OCI-LY1 (cell line): Measurements from ENCODE around the gene BACH2.

Source experiments
- H2AFZ ChIP-seq: fragments of 200-600 bp; sonication (generic), shearing (Covaris generic); 2 replicates; pipeline ENCODE4 v1.6.0; 2014; ENCODE audit warnings: antibody characterized with exemption, mild to moderate bottlenecking, low read length
- H3F3A ChIP-seq: fragments of 200-600 bp; sonication (generic), shearing (Covaris generic); 2 replicates; pipeline ENCODE4 v1.6.0; 2014; ENCODE audit warnings: mild to moderate bottlenecking, antibody characterized with exemption, low read length, moderate library complexity; ENCODE audit not compliant: insufficient read depth
- H3K27ac ChIP-seq: fragments of 200-600 bp; sonication (generic); 2 replicates; pipeline ENCODE4 v1.5.1; 2014; ENCODE audit warnings: low read length, mixed run types, mild to moderate bottlenecking, low read depth; ENCODE audit not compliant: poor library complexity, severe bottlenecking
- H3K27me3 ChIP-seq: fragments of 200-600 bp; sonication (generic); 2 replicates; pipeline ENCODE4 v1.6.0; 2014; ENCODE audit warnings: antibody characterized with exemption, mild to moderate bottlenecking, low read length, moderate library complexity; ENCODE audit not compliant: insufficient read depth
- H3K36me3 ChIP-seq: fragments of 200-600 bp; sonication (generic); 2 replicates; pipeline ENCODE4 v1.6.1; 2014; ENCODE audit warnings: mild to moderate bottlenecking, antibody characterized with exemption, low read length, moderate library complexity, mixed read lengths; ENCODE audit not compliant: insufficient read depth
- H3K4me1 ChIP-seq: fragments of 200-600 bp; sonication (generic); 2 replicates; pipeline ENCODE4 v1.5.1; 2014; ENCODE audit warnings: mild to moderate bottlenecking, low read length, moderate library complexity; ENCODE audit not compliant: insufficient read depth, severe bottlenecking
- H3K4me2 ChIP-seq: fragments of 200-600 bp; sonication (generic), shearing (Covaris generic); 2 replicates; pipeline ENCODE4 v1.6.1; 2014; ENCODE audit warnings: low read length
- H3K4me3 ChIP-seq: fragments of 200-600 bp; sonication (generic); 2 replicates; pipeline ENCODE4 v1.5.1; 2014; ENCODE audit warnings: low read length, low read depth, mild to moderate bottlenecking, mixed read lengths; ENCODE audit not compliant: poor library complexity, severe bottlenecking
- H3K79me2 ChIP-seq: fragments of 200-600 bp; shearing (Covaris generic); 2 replicates; pipeline ENCODE4 v1.6.1; 2016; ENCODE audit warnings: mixed run types, low read length, mixed read lengths; ENCODE audit not compliant: insufficient read depth
- H3K9ac ChIP-seq: fragments of 200-600 bp; sonication (generic), shearing (Covaris generic); 2 replicates; pipeline ENCODE4 v1.6.1; 2014; ENCODE audit warnings: mild to moderate bottlenecking, low read length, mixed read lengths
- H3K9me2 ChIP-seq: fragments of 200-600 bp; sonication (generic), shearing (Covaris generic); 2 replicates; pipeline ENCODE4 v1.6.1; 2014; ENCODE audit warnings: low read depth, mild to moderate bottlenecking, low read length, mixed read lengths
- H3K9me3 ChIP-seq: fragments of 200-600 bp; shearing (Covaris generic); 2 replicates; pipeline ENCODE4 v1.6.1; 2014; ENCODE audit warnings: low read length, mixed read lengths
- H4K20me1 ChIP-seq: fragments of 200-600 bp; sonication (generic), shearing (Covaris generic); 2 replicates; pipeline ENCODE4 v1.6.0; 2016; ENCODE audit warnings: mild to moderate bottlenecking, low read length; ENCODE audit not compliant: insufficient read depth
- EZH2 ChIP-seq: fragments of 200-600 bp; sonication (generic), shearing (Covaris generic); IDR thresholded peaks from 2 replicates; pipeline ENCODE4 v1.8.0; 2017; ENCODE audit warnings: borderline replicate concordance, mixed run types, mild to moderate bottlenecking, antibody characterized with exemption, low read length, moderate library complexity, mixed read lengths
- TF ChIP-seq, protein P1 (sequence below): fragments of 200-600 bp; sonication (generic), shearing (Covaris generic); IDR thresholded peaks from 2 replicates; pipeline ENCODE4 v1.5.1; 2017; ENCODE audit warnings: mild to moderate bottlenecking, antibody characterized with exemption, low read length, moderate library complexity, mixed read lengths

The BACH2 gene

DNA sequence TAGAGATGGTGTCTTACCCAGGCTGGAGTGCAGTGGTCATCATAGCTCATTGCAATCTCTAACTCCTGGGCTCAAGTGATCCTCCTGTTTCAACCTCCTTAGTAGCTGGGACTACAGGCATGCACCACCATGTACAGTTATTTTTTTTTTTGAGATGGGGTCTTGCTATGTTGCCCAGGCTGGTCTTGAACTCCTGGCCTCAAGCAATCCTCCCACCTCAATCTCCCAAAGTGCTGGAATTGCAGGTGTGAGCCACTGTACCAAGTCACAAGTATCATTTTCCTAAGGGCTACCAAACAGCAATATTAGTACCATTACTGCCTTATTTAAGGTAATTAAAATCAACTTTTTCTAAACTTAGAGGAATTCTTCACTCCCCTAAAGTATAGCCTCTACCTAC lies 49.4 kb downstream of the BACH2 start:
- H3K4me2 ChIP-seq: no peak overlapping the region
- peaks cover 91% of the 10 kb centered on the region for H3K36me3 ChIP-seq
- no peak overlapping the region for H3K27ac ChIP-seq
- peaks cover 91% of the 10 kb centered on the region for H3K79me2 ChIP-seq
- H3K4me3 ChIP-seq: no peak overlapping the region
- no peak overlapping the region for H3K9ac ChIP-seq
- H3K9me2 ChIP-seq: no peaks in the 10 kb centered on the region
- peaks cover 25% of the 10 kb centered on the region for H3K4me1 ChIP-seq
- H4K20me1 ChIP-seq: no peaks in the 10 kb centered on the region
- H2AFZ ChIP-seq: no peak overlapping the region
- TF ChIP-seq EZH2: no peak
- H3K9me3 ChIP-seq: no peaks in the 10 kb centered on the region
- no peaks in the 10 kb centered on the region for H3K27me3 ChIP-seq
- no peaks in the 10 kb centered on the region for H3F3A ChIP-seq

DNA sequence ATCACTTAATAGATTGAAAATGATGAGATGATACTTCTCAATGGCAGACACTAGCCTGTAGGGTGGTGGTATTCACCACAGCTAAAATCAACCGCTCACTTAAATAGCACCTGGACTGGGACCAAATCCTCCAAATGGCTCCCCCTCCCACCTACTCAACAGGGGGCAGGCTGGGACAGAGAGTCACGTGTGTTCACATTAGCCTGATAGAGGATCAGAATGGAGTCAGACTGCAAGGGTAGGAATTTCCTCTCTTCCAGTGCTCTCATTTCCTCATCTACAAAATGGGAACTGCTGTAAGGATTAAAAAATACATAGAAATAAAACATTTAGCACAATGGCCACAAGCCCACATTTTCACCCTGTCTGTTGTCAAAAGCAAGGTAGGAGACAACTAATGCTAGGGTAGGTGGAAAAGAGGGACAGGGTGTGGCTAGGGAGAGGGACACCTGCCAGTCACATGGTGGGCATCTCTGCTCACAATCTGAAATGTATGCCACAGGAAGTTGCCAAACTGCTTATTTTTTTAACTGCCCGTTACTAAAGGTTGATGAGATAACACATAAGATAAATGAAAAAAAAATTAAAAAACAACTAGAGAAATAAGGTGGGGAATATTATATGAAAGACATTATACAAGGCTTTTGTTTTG lies 55.3 kb downstream of the BACH2 start:
- H3K9me3 ChIP-seq: no peaks in the 10 kb centered on the region
- H3K4me1 ChIP-seq: peaks cover 33% of the 10 kb centered on the region
- no peaks in the 10 kb centered on the region for H3K9me2 ChIP-seq
- H3K9ac ChIP-seq: no peak overlapping the region
- H3K27me3 ChIP-seq: no peaks in the 10 kb centered on the region
- no peaks in the 10 kb centered on the region for H3F3A ChIP-seq
- no peaks in the 10 kb centered on the region for H4K20me1 ChIP-seq
- H3K4me2 ChIP-seq: no peak overlapping the region
- peaks cover 90% of the 10 kb centered on the region for H3K79me2 ChIP-seq
- H3K27ac ChIP-seq: peak overlapping the region; percentile 40
- H2AFZ ChIP-seq: no peak overlapping the region
- H3K36me3 ChIP-seq: peaks cover 80% of the 10 kb centered on the region
- no peak for TF ChIP-seq EZH2
- TF ChIP-seq, protein P1, sequence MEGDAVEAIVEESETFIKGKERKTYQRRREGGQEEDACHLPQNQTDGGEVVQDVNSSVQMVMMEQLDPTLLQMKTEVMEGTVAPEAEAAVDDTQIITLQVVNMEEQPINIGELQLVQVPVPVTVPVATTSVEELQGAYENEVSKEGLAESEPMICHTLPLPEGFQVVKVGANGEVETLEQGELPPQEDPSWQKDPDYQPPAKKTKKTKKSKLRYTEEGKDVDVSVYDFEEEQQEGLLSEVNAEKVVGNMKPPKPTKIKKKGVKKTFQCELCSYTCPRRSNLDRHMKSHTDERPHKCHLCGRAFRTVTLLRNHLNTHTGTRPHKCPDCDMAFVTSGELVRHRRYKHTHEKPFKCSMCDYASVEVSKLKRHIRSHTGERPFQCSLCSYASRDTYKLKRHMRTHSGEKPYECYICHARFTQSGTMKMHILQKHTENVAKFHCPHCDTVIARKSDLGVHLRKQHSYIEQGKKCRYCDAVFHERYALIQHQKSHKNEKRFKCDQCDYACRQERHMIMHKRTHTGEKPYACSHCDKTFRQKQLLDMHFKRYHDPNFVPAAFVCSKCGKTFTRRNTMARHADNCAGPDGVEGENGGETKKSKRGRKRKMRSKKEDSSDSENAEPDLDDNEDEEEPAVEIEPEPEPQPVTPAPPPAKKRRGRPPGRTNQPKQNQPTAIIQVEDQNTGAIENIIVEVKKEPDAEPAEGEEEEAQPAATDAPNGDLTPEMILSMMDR: no peak
- H3K4me3 ChIP-seq: no peak overlapping the region

GRCh38 chr6:90238496-90239266 lies 58.0 kb downstream of the BACH2 start:
- no peak overlapping the region for H3K4me2 ChIP-seq

More at GRCh38 chr6:90238496-90239266, 58.0 kb downstream of the BACH2 start:
- Histone ChIP-seq H3K36me3 (peaks cover 79% of the 10 kb centered on the region), H3K79me2 (peaks cover 93% of the 10 kb centered on the region), H3K27ac (peak overlapping the region; percentile 7), H3K4me3 (no peak overlapping the region), H4K20me1 (no peaks in the 10 kb centered on the region), H3K9me2 (no peaks in the 10 kb centered on the region), H3K9me3 (no peaks in the 10 kb centered on the region), H3F3A (no peaks in the 10 kb centered on the region), H3K4me1 (peaks cover 41% of the 10 kb centered on the region), H3K27me3 (no peaks in the 10 kb centered on the region), H3K9ac (no peak overlapping the region), H2AFZ (no peak overlapping the region)
- TF ChIP-seq, protein P1: no peak
- no peak for TF ChIP-seq EZH2
